ENCODE results near the gene ESYT3. TPM values are rescaled to one million over a fixed set of nuclear protein-coding genes. Genes with fewer than 3 reads are reported as not detected.

ESYT3 gene
- total and polyA plus RNA-seq, 9 of the 15 experiments (the other 6 are each of a cell fraction or from before 2014, with no cell fraction given), result not detected

GRCh38 chr3:138407236-138407907, 27.0 kb upstream of the ESYT3 start:
- ChIA-PET POLR2A (no interaction called here), CTCF (ENCODE audit: low intra/inter-chr PET ratio) (no interaction called here)
- DNase-seq (ENCODE audit: extremely low read depth in 1 of 4, low spot score in 3 of 4) (no peak), FAIRE-seq (no peak), ATAC-seq (no peak)
- Histone ChIP-seq H3K4me3 (no peak overlapping the region), H3K4me1 (replicated peaks in 1 of 2; ENCODE audit: control insufficient read depth in 2 of 2, insufficient read depth in 2 of 2, low read length in 2 of 2) (peaks cover 5 to 12% of the 10 kb centered on the region in 2 experiments; a peak in 3 of 5 replicates), H2AFZ (ENCODE audit: low read depth, low read length) (no peak overlapping the region), H3K9me1 (ENCODE audit: control insufficient read depth, insufficient read depth, low read length) (no peaks in the 10 kb centered on the region), H3K4me2 (ENCODE audit: insufficient read depth, low read length) (no peak overlapping the region), H3K27ac (ENCODE audit: extremely low read depth, low read depth, low read length) (no peak overlapping the region), H3K79me2 (ENCODE audit: control insufficient read depth, insufficient read depth, low read length) (no peaks in the 10 kb centered on the region), H3K9me3 (replicated peaks; ENCODE audit: control insufficient read depth, insufficient read depth, low read depth, low read length) (no peaks in the 10 kb centered on the region), H3K36me3 (ENCODE audit: control insufficient read depth, insufficient read depth, low read length) (no peaks in the 10 kb centered on the region), H3K9ac (ENCODE audit: insufficient read depth in 1 of 2, low read depth in 2 of 2, low read length in 2 of 2) (no peak overlapping the region), H3K27me3 (ENCODE audit: control insufficient read depth in 2 of 2, insufficient read depth in 2 of 2, low read length in 2 of 2) (peaks cover 0 to 11% of the 10 kb centered on the region in 2 experiments; a peak in 2 of 5 replicates), H4K20me1 (replicated peaks; ENCODE audit: control insufficient read depth, insufficient read depth, low read length) (no peaks in the 10 kb centered on the region)
- intact Hi-C loops (cut with micrococcal nuclease), result loop anchor here (5.0 kb wide), 1 partner anchor 75 kb away; no protein-coding TSS in a partner anchor
- in situ Hi-C loops (cut with MboI), result no loop called here
- WGBS (ENCODE audit: insufficient coverage, low coverage, missing lambda C conversion rate), result 10% methylated on average over 3 of the region's 3 CpGs
- BruUV-seq (replicated peaks), result no TSS peak
- TF ChIP-seq ATF3 (IDR thresholded peaks at IDR 0.05) (peak; percentile 59), ATF3 (CRISPR knock-in tag; conservative IDR thresholded peaks at IDR 0.05) (no peak), CHD4 (IDR thresholded peaks at IDR 0.05; ENCODE audit: insufficient read depth, insufficient replicate concordance, low read depth, low read length, poor library complexity, severe bottlenecking) (no peak), ZNF644 (tag; IDR thresholded peaks at IDR 0.05; ENCODE audit: low read depth) (no peak), JUN (IDR thresholded peaks at IDR 0.05; ENCODE audit: borderline replicate concordance, low read depth, low read length) (0 out of 2 replicates have a peak, but pooled peaks have one; percentile 18), JUN (CRISPR knock-in tag; IDR thresholded peaks at IDR 0.05; ENCODE audit: borderline replicate concordance) (no peak)

Measured in K562 (cell line).